HPDE6-E6E7 (cell line): ENCODE data around the gene TGFBR3L.

ENCODE experiments used
- DNase-seq: peaks from one replicate; pipeline ENCODE4 v3.0.0; 2011; ENCODE audit warnings: missing footprints; ENCODE audit errors: extremely low spot score

Gene TGFBR3L

DNA sequence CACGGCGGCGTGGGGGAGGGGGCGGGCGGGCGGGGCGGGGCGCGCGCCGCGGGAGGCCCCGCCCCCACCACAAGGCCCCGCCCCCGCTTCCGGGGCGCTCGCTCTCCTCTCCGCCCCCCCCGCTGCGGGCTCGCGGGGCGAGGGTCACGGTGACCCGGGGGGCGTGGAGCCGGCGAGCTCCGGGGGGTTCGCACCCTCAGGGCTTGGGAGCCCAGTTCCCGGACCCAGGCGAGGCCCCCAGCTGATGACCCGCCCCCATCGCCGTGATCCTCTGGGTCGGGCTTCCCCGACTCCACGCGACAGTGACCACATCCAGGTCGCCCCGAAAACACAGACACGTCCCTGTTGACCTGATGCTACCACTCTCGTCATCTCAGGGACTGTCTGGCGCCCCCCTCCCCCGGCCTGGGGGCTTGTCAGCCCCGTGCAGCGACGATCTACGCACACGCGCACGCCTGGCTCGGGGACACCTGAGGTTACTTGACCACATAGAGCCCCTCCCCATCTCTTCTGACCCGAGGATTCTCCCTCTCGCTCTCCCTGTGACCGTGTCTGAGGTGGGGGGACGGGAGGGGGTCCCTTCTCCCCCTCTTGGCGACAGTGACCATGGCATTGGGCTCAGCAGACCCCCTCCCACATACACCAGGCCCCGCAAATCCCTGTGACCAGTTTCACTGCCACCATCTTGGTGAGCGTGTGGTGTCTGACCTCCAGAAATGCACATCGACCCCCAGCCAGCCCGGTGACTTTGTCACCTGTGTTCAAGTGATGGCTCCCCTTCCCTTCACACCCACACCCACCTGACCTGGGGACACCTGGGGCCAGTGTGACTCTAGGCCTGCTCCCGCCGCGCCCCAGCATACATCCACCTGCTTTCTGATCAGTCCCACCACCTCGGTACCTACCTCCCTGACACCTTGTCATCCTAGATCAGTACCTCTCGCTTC is 10.3 kb upstream of the TGFBR3L start:
- no peak for DNase-seq

DNA sequence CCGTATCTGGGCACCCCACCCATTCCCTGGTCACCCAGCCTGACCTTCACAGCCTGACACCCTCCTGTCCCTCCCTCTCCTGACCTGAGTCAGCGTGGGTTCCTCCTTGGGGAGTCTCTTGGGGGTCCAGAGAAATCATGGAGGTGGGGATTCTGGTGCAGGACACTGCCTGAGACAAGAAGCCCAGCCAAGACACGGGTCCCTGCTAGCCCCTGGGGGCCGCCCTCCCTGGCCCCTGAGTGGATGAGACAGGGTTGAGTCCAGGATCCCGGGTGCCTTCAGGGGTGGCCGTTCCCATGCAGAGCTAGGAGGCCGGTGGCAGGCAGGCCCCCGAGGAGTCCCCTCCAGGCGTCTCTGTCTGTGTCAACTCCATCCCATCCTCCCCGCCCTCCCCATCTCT is 9.4 kb upstream of the TGFBR3L start:
- no peak for DNase-seq

DNA sequence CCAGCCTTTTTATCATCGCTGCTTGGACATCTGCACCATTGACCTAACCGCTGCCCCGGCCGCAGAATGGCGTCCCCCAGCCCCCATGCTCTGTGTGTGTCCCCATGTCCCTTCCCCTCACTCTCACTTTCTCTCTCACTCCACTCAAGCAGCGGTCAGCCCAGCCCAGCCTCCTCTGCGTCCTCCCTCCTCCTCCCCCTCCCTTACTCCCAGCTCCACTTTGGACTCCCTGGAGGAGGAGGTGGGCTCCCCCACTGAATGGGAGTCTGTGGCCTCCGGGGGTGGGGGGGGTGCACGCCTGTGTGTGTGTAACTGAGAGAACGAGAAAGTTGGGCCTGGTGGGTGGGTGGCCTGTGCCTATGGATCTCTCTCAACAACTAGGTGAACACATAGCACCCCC is 8.8 kb upstream of the TGFBR3L start:
- DNase-seq: no peak

DNA sequence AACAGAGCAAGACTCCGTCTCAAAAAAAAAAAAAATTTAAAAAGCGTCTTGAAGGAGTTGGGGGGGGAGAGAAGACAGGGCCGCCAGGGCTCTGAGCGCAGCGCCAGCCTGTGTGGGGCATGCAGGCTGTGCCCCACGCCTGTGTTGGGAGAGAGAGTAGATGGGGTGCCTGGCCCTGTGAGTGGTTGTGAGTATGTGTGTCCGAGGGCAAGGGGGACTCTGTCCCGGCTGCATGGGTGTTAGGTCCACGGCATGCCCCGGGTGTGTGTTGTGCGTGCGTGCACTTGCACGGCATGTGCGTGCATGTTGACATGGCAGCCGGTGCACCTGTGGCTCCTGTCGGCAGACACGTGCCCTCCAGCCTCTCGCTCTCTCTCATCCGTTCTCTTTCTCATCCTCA is 7.5 kb upstream of the TGFBR3L start:
- DNase-seq: no peak

DNA sequence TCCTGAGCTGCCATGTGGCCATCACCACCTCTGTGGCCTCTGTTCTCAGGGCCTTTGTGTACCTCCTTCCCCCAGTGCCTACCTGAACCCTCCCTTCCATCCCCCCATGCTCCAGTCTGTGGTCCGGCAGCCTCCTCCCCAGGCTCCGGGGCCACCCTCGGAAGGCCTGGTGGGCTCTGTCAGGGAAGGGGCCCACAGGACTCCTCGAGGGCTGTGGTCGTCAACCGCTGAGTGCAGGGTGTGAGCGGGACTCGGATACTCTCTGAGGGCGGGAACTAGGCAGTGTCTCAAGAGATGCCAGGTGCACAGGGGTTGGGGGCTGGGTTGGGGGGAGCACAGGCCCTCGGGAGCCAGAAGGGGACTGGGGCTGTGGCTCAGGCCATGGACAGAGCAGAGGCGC is 7.1 kb upstream of the TGFBR3L start:
- no peak for DNase-seq

DNA sequence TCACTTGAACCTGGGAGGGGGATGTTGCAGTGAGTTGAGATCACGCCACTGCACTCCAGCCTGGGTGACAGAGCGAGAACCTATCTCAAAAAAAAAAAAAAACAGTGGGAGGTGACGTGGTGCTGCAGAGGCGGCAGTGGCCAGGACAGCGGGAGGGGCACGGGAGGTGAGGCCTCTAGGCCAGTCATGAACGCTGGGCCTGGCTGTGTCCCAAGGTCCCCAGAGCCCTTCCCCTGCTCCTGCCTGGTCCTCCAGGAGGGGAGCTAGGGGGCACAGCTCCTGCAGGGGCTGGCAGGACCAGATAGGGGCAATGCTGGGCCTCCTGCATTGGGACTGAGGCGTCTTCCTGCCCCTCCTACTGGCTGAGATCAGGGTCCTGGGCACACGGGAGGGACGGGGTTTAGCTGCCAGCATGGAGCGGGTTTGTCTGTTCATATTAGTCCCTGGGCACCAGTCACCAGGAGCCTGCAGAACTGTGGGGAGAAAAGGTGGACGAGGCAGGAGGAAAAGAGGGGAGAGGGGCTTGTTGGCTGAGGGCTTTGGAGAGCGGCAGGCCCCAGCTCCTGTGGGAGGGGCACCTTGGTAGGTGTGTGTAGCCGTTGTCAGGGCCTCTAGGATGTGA is 6.4 kb upstream of the TGFBR3L start:
- no peak for DNase-seq

DNA sequence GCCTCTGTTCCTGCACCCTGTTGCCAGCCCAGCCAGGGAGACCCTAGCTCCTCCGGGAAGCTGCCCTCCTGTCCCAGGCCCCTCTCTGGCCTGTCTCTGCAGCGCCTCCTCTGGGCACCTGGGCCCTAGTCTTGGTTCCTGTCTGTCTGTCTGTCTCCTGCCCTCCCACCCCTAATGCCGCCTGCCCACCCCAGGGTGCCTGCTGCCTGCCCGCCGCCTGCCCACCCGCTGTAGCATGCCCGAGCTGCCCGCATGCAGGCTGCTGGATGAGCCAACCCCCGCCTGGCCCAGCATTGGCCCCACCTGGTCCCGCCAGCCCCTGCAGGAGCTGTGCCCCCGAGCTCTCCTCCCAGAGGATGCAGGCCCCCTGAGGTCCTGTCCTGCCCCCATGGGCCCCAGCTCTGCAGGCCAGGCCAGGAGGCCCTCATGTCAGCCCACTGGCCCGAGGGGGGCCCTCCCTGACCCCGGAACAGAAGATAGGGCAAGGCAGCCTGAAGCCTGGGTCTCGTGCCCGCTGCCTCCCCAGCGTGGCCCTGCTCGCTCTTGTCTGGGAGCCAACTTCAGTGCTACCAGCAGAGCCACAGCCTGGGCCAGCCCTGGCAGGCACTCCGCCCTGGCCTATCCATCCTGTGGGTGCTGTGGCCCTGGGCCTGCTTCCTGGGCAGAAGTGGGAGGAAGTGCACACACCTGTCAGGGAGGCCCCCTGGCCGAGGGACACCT is 5.7 kb upstream of the TGFBR3L start:
- DNase-seq: no peak

DNA sequence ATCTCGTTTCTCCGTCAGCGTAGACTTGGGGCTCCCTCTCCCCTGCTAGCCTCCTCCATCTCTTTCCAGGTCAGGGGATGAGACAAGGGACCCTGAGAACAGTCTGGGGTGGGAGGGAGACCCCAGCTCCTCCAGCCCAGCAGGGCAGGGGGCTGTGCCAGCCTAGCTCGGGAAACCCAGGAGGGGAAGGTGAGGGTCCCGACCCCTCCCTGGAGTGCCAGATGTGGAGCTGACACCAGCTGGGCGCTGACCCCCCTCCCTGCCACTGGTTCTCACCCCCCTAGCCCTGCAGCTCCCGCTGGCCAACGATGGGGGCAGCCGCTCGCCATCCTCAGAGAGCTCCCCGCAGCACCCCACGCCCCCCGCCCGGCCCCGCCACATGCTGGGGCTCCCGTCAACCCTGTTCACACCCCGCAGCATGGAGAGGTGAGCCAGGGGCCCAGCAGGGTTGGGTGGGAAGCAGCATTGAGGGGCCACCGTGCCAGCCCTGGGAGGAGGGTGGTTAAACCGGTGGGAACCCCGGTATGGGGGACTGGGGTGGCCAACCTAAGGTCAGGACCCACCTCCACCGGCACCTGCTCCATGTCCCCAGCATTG is 5.1 kb upstream of the TGFBR3L start:
- DNase-seq: no peak

DNA sequence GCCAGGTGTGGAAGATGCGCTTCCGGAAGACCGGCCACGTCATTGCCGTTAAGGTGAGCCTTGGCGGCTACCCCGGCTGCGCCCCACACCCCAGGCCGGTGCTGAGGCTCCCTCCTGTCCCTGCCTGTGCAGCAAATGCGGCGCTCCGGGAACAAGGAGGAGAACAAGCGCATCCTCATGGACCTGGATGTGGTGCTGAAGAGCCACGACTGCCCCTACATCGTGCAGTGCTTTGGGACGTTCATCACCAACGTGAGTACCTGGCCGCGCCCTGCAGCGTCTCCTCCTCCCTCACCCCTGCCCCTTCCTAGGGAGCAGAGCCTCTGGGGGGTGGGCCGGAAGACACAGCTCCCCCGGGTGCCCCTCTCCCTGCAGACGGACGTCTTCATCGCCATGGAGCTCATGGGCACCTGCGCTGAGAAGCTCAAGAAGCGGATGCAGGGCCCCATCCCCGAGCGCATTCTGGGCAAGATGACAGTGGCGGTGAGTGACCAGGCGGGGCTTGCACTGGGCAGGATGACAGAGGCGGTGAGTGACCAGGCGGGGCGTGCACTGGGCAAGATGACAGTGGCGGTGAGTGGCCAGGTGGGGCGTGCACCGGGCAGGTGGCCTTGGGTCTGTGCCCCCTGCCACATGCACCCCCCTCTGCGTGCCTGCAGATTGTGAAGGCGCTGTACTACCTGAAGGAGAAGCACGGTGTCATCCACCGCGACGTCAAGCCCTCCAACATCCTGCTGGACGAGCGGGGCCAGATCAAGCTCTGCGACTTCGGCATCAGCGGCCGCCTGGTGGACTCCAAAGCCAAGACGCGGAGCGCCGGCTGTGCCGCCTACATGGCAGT is 4.1 kb upstream of the TGFBR3L start:
- no peak for DNase-seq

DNA sequence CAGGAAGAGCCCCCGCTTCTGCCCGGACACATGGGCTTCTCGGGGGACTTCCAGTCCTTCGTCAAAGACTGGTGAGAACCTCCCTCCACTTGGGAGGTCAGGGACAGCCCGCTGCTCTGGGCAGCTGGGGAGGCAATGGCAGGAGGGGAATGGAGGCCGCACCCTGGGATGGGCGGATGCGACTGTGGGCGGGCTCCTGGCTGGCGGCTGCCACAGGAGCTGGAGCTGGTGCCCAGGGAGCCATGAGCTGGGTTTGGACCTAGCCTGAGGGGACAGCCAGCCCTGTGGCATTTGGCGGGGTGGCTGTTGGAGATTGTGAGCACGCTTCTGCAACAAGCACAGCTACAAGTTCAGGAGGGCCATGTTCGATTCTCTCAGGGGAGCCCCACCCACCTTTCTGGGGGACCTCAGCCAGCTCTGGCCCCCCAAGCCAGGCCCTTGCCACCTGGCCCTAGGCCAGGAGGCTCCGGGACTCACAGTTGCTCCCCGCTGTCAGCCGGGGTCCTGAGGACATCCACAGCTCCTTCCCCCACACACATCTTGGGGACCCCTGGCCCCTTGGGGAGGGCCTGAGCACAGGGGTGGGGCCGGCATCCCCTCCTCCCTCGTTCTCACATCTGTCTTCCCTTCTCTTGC is 3.0 kb upstream of the TGFBR3L start:
- no peak for DNase-seq

DNA sequence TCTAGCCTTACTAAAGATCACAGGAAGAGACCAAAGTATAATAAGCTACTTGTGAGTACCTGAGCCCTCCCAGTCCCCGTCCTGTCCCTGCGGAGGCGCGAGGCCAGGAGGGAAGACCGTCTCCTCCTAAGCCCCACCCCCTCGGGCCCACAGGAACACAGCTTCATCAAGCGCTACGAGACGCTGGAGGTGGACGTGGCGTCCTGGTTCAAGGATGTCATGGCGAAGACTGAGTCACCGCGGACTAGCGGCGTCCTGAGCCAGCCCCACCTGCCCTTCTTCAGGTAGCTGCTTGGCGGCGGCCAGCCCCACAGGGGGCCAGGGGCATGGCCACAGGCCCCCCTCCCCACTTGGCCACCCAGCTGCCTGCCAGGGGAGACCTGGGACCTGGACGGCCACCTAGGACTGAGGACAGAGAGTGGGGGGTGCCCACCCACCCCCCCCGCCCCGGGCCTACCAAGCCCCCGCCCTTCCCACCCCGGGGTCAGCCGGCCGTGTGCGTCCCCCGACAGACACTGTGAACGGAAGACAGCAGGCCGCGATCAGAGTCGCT is 2.4 kb upstream of the TGFBR3L start:
- no peak for DNase-seq

DNA sequence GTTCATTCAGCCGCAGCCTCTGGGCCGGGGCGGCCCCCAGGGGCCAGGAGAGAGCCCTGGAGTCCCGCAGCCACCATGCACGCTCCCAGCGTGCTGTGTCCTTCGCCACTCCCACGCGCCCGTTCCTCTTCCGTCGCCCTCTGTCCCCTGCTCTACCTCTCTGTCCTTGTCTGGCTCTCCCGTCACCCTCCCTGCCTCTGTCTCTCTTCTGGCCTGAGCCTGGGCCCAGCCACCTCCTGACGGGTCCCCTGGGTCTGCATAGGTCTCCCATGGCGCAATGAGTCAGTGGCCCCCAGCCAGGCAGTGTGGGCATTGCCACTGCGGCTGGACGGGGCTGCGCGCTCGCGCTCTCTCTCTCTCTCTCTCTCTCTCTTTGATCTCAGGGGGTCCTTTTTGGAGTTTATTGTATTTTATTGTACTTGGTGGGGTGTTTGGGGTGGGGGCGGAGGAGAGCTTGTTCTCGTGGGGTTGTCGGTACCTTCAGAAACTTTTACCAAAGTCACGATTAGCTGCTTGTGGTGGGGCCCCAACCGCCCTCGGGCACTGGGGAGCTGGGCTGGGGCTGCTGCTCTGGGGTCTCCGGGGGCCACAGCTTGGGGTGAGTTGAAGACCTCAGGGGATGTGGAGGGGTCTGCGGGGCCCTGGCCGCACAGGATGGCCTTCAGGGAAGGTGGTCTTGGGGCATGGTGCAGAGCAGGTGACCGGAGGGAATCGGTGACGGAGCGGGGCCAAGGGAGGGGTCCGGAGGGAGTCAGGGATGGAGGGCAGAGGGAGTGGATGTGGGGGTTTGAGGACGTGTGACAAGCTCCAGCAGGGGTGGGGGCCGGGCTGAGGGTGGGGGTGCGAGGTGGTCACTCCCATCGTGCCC is 1.7 kb upstream of the TGFBR3L start:
- no peak for DNase-seq

DNA sequence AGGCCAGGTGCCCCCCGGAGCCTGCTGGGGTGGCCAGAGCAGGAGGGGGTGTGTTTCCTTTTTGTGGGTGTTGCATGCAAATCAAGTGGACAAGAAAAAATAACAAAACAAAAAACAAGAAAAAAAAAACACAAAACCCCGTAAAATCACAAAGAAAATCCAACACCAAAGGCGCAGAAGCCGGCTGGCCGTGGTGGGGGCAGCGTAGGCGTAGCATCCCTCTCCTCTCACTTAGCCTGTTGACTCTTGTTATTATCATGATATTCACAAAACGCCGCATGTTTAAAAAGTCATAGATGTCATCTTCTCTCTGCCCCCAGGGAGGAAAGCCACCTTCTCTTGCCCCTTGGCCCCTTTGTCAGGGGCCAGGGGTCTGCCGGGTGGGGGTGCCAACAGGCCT is 978 bp upstream of the TGFBR3L start:
- no peak for DNase-seq

DNA sequence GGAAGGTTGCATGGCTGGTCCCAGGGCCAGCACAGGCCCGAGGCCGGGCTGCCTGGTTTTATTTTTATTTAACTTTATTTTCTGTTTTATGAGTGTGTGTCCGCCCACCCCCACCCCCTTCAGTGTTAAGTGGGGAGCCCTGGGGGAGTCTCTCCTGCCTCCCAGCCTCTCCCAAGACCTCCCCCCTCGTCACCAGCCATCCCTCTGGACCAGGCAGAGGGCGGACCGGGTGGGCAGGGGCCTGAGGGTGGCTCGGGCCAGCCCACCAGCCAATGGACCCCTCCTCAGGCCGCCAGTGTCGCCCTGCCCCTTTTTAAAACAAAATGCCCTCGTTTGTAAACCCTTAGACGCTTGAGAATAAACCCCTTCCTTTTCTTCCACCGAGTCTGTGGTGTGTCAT is 531 bp upstream of the TGFBR3L start:
- DNase-seq: no peak

DNA sequence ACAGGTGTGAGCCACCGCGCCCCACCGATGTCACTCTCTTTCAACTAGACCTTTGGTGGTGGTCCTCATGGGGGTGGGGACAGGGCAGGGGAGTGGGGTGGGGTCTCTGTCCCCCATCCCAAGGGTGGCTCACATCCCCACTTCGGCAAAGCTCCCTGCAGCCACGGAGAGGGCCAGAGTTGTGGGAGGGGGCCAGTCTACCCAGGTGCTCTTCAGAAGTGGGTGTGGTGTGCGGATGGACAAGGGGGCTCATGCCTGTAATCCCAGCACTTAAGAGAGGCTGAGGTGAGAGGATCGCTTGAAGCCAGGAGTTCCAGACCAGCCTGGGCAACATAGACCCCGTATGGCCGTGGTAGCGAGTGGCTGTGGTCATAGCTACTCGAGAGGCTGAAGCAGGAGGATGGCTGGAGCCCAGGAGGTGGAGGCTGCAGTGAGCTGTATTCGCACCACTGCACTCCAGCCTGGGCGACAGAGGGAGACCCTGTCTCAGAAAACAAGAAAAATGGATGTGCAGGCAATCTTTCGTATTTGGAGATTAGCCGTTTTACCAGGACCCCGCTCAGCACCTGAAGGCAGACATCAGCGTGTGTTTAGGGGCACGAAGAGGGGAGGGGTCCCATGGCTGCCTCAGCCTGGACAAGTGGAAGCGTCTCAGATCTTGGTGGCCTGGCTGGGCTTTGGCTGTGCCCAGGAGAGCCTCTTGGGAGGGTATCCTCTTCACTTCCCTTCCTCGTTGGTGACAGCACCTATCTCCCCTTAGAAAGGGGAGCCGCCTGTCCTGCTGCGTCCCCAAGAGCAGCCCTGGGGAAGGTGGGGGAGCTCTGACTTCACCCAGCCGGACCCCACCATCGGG is 846 bp downstream of the TGFBR3L start:
- DNase-seq: no peak

DNA sequence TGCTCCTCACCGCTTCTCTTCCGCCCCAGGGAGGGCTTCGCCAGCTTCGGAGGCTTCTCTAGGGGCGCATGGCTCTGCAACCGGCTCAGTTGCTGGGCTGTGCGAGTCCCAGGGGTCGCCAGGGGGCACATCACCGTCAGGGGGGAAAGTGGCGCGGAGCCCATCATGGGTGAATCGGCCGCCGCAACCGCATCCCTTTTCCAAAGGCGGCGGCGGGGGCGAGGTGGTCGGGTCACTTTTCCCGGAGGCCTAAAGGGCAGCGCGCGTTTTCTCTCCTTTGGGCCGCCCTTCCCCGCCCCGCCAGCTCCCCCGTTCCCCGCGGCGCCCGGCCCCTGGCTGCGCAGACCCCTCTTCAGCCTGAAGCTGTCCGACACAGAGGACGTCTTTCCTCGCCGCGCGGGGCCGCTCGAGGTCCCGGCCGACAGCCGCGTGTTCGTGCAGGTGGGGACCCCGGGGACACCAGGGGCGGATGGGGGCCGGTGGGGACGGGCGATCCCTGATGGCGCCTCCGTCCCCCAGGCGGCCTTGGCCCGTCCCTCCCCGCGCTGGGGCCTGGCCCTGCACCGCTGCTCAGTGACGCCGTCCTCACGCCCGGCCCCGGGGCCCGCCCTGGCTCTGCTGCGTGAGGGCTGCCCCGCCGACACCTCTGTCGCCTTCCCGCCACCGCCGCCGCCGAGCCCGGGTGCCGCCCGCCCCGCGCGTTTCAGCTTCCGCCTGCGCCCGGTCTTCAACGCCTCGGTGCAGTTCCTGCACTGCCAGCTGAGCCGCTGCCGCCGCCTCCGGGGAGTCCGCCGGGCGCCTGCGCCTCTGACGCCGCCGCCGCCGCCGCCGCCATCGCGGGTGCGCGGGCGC is 1.7 kb downstream of the TGFBR3L start:
- no peak for DNase-seq

DNA sequence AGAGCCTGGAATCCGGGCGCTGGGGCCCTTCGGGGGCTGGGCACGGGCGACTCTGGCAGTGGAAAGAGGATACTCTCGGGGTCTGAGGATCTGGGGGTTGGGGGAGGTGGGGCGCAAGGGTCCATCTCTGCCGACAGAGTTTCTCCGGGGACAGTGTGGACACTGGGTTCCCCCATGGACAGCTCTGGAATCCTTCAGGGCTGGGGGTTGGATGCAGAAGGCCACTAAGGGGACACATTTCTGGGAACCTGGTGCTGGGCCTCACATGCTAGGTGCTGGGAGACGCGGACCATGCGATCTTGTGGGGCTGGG is 2.3 kb downstream of the TGFBR3L start:
- no peak for DNase-seq
